A673 (cell line): ENCODE data around the gene CLCN2.

Source experiments
- CTCF ChIP-seq: fragments of 300-800, 200-600 bp; sonication (generic); conservative IDR thresholded peaks from 2 replicates; pipeline ENCODE4 v1.5.1; 2017; ENCODE audit warnings: low read depth, mild to moderate bottlenecking, antibody characterized with exemption, low read length, moderate library complexity, mixed read lengths
- EZH2 ChIP-seq: fragments of 200-600 bp; sonication (generic); IDR thresholded peaks from 2 replicates; pipeline ENCODE4 v1.6.1; 2017; ENCODE audit warnings: borderline replicate concordance, low read depth, mild to moderate bottlenecking, mixed read lengths, antibody characterized with exemption, low read length; ENCODE audit not compliant: poor library complexity, severe bottlenecking

DNA sequence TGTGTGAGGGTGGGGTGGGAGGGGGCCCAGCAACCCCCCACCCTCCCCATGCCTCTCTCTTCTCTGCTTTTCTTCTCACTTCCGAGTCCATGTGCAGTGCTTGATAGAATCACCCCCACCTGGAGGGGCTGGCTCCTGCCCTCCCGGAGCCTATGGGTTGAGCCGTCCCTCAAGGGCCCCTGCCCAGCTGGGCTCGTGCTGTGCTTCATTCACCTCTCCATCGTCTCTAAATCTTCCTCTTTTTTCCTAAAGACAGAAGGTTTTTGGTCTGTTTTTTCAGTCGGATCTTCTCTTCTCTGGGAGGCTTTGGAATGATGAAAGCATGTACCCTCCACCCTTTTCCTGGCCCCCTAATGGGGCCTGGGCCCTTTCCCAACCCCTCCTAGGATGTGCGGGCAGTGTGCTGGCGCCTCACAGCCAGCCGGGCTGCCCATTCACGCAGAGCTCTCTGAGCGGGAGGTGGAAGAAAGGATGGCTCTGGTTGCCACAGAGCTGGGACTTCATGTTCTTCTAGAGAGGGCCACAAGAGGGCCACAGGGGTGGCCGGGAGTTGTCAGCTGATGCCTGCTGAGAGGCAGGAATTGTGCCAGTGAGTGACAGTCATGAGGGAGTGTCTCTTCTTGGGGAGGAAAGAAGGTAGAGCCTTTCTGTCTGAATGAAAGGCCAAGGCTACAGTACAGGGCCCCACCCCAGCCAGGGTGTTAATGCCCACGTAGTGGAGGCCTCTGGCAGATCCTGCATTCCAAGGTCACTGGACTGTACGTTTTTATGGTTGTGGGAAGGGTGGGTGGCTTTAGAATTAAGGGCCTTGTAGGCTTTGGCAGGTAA lies 15.9 kb downstream of the CLCN2 start:
- TF ChIP-seq CTCF: peak; percentile 61
- no peak for TF ChIP-seq EZH2
